Esophagus squamous epithelium (tissue), 5 donors: ENCODE data around the gene CAMP. TPM values are rescaled to one million over a fixed set of nuclear protein-coding genes. Genes with fewer than 3 reads are reported as not detected.

Experiments
- DNase-seq: peaks from one replicate; lab custom pipeline; 2025; lab: John Stamatoyannopoulos, UW
- H3K27ac ChIP-seq, 4 donors: fragments of 200-600 bp; sonication (generic); one replicate each; pipeline ENCODE4 v1.5.1; 2016 to 2019; ENCODE audit warnings: mild to moderate bottlenecking in 1 of 4
- H3K27me3 ChIP-seq, 4 donors: fragments of 200-600 bp; sonication (generic); 1 replicate in 3 of 4; 2 replicates in 1 of 4; pipeline versions ENCODE4 v1.5.1 to v1.6.0; 2017 to 2021; ENCODE audit warnings: antibody characterized with exemption in 1 of 4
- H3K36me3 ChIP-seq, 3 donors: fragments of 200-600 bp; sonication (generic); one replicate each; pipeline ENCODE4 v1.5.1; 2016 to 2019
- H3K4me1 ChIP-seq, 3 donors: fragments of 200-600 bp; sonication (generic); one replicate each; pipeline ENCODE4 v1.5.1; 2017 to 2019
- H3K4me3 ChIP-seq, 4 donors: fragments of 200-600 bp; sonication (generic); 1 replicate in 3 of 4; 2 replicates in 1 of 4; pipeline ENCODE4 v1.5.1; 2016 to 2019; ENCODE audit warnings: mild to moderate bottlenecking in 2 of 4, moderate library complexity in 1 of 4
- H3K9me3 ChIP-seq, 3 donors: fragments of 200-600 bp; sonication (generic); one replicate each; pipeline ENCODE4 v1.5.1; 2016 to 2019
- POLR2A ChIP-seq, 4 donors: fragments of 450-650 bp; IDR thresholded peaks; one replicate each; pipeline ENCODE4 v1.6.1; 2017; ENCODE audit warnings: antibody characterized with exemption in 4 of 4, mild to moderate bottlenecking in 4 of 4, moderate library complexity in 3 of 4
- WGBS, 2 donors: methylation state at CpG; one replicate each; pipeline ENCODE4 v1.1.5; 2018; 5-methylcytosine and 5-hydroxymethylcytosine counted together
- intact Hi-C: fragments of 100-400 bp; cut with DNase I; formaldehyde crosslinking; loops from one replicate; pipeline ENCODE4 v1.15.0; 2022
- total RNA-seq, 4 donors: library from RNA; depleted of rRNA; stranded (reverse); fragments of >200 nt; gene quantifications; one replicate each; pipeline ENCODE4 v1.1.0, GENCODE V29; 2016
- TF ChIP-seq, protein P1 (sequence below), 6 experiments: fragments of 450-650 bp in 4 of 6; fragments of 200-600 bp in 2 of 6; sonication (generic) in 2 of 6; IDR thresholded peaks; one replicate each; pipeline ENCODE4 v1.5.1; 2016 to 2019; ENCODE audit warnings: antibody characterized with exemption in 6 of 6, mild to moderate bottlenecking in 4 of 6, moderate library complexity in 4 of 6
- donor health status: DM: yes; HTN: yes; CAD: no.

CAMP gene
- total RNA-seq, 4 donors from 2014 or later, result 0.76 TPM; not detected in 3

DNA sequence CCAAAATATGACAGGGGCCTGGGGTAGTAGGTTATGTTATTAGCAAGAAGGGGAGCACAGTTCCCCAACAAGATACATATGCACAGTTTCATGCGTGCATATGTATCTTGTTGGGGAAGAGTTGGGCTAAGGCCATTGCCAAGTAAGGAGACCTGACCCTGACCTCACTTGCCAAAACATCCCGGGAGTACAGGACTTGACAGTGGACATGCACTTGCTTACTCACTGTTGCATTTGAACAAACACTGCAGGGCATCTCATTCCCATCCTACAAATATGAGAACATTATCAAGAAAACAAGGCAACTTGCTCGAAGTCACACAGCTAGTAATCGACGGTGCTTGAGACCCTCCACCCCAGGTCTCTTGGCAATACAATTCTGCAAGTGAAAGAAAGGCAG, 4.8 kb upstream of the CAMP start:
- Histone ChIP-seq H3K27ac (no peak overlapping the region), H3K36me3 (no peaks in the 10 kb centered on the region), H3K27me3 (no peaks in the 10 kb centered on the region), H3K4me1 (peaks cover 21 to 46% (median 37%) of the 10 kb centered on the region in 3 donors), H3K4me3 (no peak overlapping the region), H3K9me3 (no peaks in the 10 kb centered on the region)
- no peak for DNase-seq
- TF ChIP-seq, protein P1, sequence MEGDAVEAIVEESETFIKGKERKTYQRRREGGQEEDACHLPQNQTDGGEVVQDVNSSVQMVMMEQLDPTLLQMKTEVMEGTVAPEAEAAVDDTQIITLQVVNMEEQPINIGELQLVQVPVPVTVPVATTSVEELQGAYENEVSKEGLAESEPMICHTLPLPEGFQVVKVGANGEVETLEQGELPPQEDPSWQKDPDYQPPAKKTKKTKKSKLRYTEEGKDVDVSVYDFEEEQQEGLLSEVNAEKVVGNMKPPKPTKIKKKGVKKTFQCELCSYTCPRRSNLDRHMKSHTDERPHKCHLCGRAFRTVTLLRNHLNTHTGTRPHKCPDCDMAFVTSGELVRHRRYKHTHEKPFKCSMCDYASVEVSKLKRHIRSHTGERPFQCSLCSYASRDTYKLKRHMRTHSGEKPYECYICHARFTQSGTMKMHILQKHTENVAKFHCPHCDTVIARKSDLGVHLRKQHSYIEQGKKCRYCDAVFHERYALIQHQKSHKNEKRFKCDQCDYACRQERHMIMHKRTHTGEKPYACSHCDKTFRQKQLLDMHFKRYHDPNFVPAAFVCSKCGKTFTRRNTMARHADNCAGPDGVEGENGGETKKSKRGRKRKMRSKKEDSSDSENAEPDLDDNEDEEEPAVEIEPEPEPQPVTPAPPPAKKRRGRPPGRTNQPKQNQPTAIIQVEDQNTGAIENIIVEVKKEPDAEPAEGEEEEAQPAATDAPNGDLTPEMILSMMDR (IDR thresholded peaks at IDR 0.05), result no peak
- TF ChIP-seq POLR2A (IDR thresholded peaks at IDR 0.05), result no peak
- 86 to 92% methylated on average over 3 to 5 of the region's 5 CpGs for WGBS, 2 donors
- intact Hi-C loops, result no loop called here

DNA sequence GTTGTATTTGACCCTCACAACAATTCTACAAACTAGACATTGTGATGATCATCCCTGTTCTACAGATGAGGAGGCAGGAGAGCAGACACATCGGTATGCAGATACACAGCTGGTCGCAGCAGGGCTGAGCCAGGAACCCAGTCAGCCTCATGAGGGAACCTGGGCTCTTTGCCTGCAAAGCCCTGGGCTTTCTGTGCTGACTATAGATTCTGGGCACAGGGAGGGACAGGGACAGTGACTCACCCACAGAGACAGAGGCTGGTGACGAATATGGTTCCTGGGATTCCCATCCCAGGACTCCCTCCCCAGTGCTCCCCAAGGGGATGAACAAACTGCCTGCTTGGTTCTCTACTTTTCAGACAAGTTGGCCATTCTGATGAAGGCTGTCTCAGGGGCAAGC, 3.8 kb upstream of the CAMP start:
- no peaks in the 10 kb centered on the region for H3K9me3 ChIP-seq
- no peaks in the 10 kb centered on the region for H3K27me3 ChIP-seq
- peaks cover 25 to 51% (median 38%) of the 10 kb centered on the region in 3 donors for H3K4me1 ChIP-seq
- H3K4me3 ChIP-seq, result no peak overlapping the region
- no peak for TF ChIP-seq POLR2A (IDR thresholded peaks at IDR 0.05)
- TF ChIP-seq, protein P1 (IDR thresholded peaks at IDR 0.05), result no peak
- no peak for DNase-seq
- intact Hi-C loops, result no loop called here
- WGBS, 2 donors, result 42 to 65% methylated on average over 2 to 3 of the region's 3 CpGs
- no peaks in the 10 kb centered on the region for H3K36me3 ChIP-seq
- no peak overlapping the region for H3K27ac ChIP-seq

GRCh38 chr3:48220746-48221145, 2.5 kb upstream of the CAMP start:
- Histone ChIP-seq H3K27ac (no peak overlapping the region), H3K4me3 (no peak overlapping the region), H3K36me3 (no peaks in the 10 kb centered on the region), H3K9me3 (no peaks in the 10 kb centered on the region), H3K4me1 (peaks cover 25 to 39% (median 28%) of the 10 kb centered on the region in 3 donors), H3K27me3 (no peaks in the 10 kb centered on the region)
- intact Hi-C loops, result no loop called here
- WGBS, 2 donors, result 68 to 87% methylated on average over 3 to 6 of the region's 9 CpGs
- TF ChIP-seq, protein P1 (IDR thresholded peaks at IDR 0.05), result no peak
- no peak for TF ChIP-seq POLR2A (IDR thresholded peaks at IDR 0.05)
- DNase-seq, result no peak

DNA sequence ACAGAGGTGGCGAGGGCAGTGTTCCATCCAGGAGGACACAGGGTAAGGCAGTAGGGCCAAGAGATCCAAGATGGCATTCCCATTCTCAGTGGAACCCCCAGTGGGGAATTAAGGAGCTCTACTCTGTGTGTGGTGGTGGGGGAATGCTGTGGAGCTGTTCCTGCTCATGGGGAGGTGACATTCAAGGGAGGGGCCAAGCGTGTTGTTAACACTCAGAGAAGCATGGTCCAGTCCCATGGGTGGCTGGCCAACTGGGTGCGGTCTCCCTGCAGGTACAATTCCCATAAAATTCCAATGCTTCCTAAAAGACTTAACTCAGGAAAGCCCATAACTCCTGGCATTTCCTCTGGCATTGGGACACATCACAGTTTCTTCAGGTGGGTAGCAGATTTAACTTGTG, 2.3 kb downstream of the CAMP start:
- Histone ChIP-seq H3K9me3 (no peaks in the 10 kb centered on the region), H3K27me3 (peaks cover 0 to 7% (median 0%) of the 10 kb centered on the region in 4 donors), H3K27ac (no peak overlapping the region), H3K4me3 (no peak overlapping the region), H3K36me3 (no peaks in the 10 kb centered on the region), H3K4me1 (peaks cover 11 to 44% (median 18%) of the 10 kb centered on the region in 3 donors)
- intact Hi-C loops, result no loop called here
- TF ChIP-seq, protein P1 (IDR thresholded peaks at IDR 0.05), result no peak
- no peak for TF ChIP-seq POLR2A (IDR thresholded peaks at IDR 0.05)
- 89 to 94% methylated on average over 3 of the region's 3 CpGs for WGBS, 2 donors
- no peak for DNase-seq

GRCh38 chr3:48226939-48227338, 3.6 kb downstream of the CAMP start:
- WGBS, 2 donors, result 44 to 46% methylated on average over 3 of the region's 3 CpGs
- no peaks in the 10 kb centered on the region for H3K36me3 ChIP-seq
- H3K27me3 ChIP-seq, result peaks cover 0 to 7% (median 0%) of the 10 kb centered on the region in 4 donors
- intact Hi-C loops, result no loop called here
- no peak for DNase-seq
- TF ChIP-seq, protein P1 (IDR thresholded peaks at IDR 0.05), result no peak
- TF ChIP-seq POLR2A (IDR thresholded peaks at IDR 0.05), result no peak
- no peaks in the 10 kb centered on the region for H3K9me3 ChIP-seq
- H3K27ac ChIP-seq, result no peak overlapping the region
- H3K4me1 ChIP-seq, result peaks cover 18 to 58% (median 27%) of the 10 kb centered on the region in 3 donors
- H3K4me3 ChIP-seq, result no peak overlapping the region
